Heart left ventricle (tissue), 13 donors: ENCODE data around the gene PDE6B.

Source experiments
- POLR2A ChIP-seq, 2 donors: fragments of 450-650 bp; IDR thresholded peaks; one replicate each; pipeline ENCODE4 v1.6.1; 2017; ENCODE audit warnings: antibody characterized with exemption in 2 of 2, mild to moderate bottlenecking in 2 of 2, moderate library complexity in 2 of 2
- TF ChIP-seq, protein P1 (sequence below), 12 donors: fragments of 200-600 bp; sonication (generic) in 4 of 12; IDR thresholded peaks; one replicate each; pipeline versions ENCODE4 v1.5.0 to v1.8.0; 2018 to 2022; ENCODE audit warnings: antibody characterized with exemption in 12 of 12, mild to moderate bottlenecking in 5 of 12
- donor health status: ischemic (EF 13 %, LVEDD 7.1; RV severe dilation, severe dysfunction).
- donor health status: DM: no; HTN: yes; CAD: no.
- donor health status: DM: no; HTN: no; CAD: no.
- donor health status: ischemic (EF 25% LVEDD 6.9; RV normal size, moderate dysfunction).
- donor health status: ischemic (EF 25% LVEDD 5.7; RV mildly dilated, moderate dysfunction).
- donor health status: ischemic (EF 35%, LVEDD 5.7; RV mildly dilated, moderate dysfunction).
- donor health status: nonischemic (EF 11% LVEDD 7.7; RV severe dilation, severe dysfunction).
- donor health status: DM: yes; HTN: yes; CAD: no.
- donor health status: PGD.
- donor health status: ischemic (EF 29% LVEDD 5.4; RV normal size, mild dysfunction).
- donor health status: nonischemic (EF 23%, LVEDD 6.1; RV moderate dilation, normal function).

- TF ChIP-seq, protein P1, sequence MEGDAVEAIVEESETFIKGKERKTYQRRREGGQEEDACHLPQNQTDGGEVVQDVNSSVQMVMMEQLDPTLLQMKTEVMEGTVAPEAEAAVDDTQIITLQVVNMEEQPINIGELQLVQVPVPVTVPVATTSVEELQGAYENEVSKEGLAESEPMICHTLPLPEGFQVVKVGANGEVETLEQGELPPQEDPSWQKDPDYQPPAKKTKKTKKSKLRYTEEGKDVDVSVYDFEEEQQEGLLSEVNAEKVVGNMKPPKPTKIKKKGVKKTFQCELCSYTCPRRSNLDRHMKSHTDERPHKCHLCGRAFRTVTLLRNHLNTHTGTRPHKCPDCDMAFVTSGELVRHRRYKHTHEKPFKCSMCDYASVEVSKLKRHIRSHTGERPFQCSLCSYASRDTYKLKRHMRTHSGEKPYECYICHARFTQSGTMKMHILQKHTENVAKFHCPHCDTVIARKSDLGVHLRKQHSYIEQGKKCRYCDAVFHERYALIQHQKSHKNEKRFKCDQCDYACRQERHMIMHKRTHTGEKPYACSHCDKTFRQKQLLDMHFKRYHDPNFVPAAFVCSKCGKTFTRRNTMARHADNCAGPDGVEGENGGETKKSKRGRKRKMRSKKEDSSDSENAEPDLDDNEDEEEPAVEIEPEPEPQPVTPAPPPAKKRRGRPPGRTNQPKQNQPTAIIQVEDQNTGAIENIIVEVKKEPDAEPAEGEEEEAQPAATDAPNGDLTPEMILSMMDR (IDR thresholded peaks at IDR 0.05), result no peak
- TF ChIP-seq POLR2A (IDR thresholded peaks at IDR 0.05), result no peak
Observed at GRCh38 chr4:661881-662761, 36.7 kb downstream of the PDE6B start.
